ENCODE results near the gene CWC22. TPM values are rescaled to one million over a fixed set of nuclear protein-coding genes. Genes with fewer than 3 reads are reported as not detected.
A peak's percentile ranks its signal among the peaks of the same experiment; 100 is the strongest.

CWC22 gene
- polyA plus RNA-seq, 1 donor from 2014 or later: 16.0 TPM

- Histone ChIP-seq H2AFZ (ENCODE audit: low read depth, low read length) (no peak overlapping the region), H3K27ac (ENCODE audit: low read length) (no peak overlapping the region)
Measured at GRCh38 chr2:180010701-180011100, 3.6 kb upstream of the CWC22 start.

GRCh38 chr2:180006231-180006630 is 866 bp downstream of the CWC22 start:
- H2AFZ ChIP-seq (ENCODE audit: low read depth, low read length): peak overlapping the region; percentile 99
- peak overlapping the region; percentile 87 for H3K9ac ChIP-seq (ENCODE audit: low read length)
- H3K36me3 ChIP-seq (ENCODE audit: insufficient read depth, low read length): no peaks in the 10 kb centered on the region
- no peaks in the 10 kb centered on the region for H3K27me3 ChIP-seq (ENCODE audit: insufficient read depth, low read depth, low read length)
- H3K4me3 ChIP-seq (ENCODE audit: low read length): peak overlapping the region; percentile 85
- H3F3A ChIP-seq (ENCODE audit: insufficient read depth, low read length, poor library complexity, severe bottlenecking): no peaks in the 10 kb centered on the region
- no peaks in the 10 kb centered on the region for H4K20me1 ChIP-seq (ENCODE audit: insufficient read depth)
- H3K4me2 ChIP-seq (ENCODE audit: low read length): peak overlapping the region; percentile 97
- no peaks in the 10 kb centered on the region for H3K9me3 ChIP-seq (ENCODE audit: low read length)
- H3K79me2 ChIP-seq (replicated peaks; ENCODE audit: insufficient read depth, low read length): peaks cover 37% of the 10 kb centered on the region
- H3K9me2 ChIP-seq (ENCODE audit: insufficient read depth, low read length): no peaks in the 10 kb centered on the region
- peak overlapping the region; percentile 85 for H3K27ac ChIP-seq (ENCODE audit: low read length)
- TF ChIP-seq POLR2AphosphoS5 (IDR thresholded peaks at IDR 0.05) (no peak), EP300 (conservative IDR thresholded peaks at IDR 0.05; ENCODE audit: poor library complexity, severe bottlenecking) (no peak), CTCF (IDR thresholded peaks at IDR 0.05; ENCODE audit: poor library complexity, severe bottlenecking) (no peak), EZH2 (IDR thresholded peaks at IDR 0.05; ENCODE audit: borderline replicate concordance, insufficient read depth, low read length, poor library complexity, severe bottlenecking) (no peak), MXI1 (conservative IDR thresholded peaks at IDR 0.05; ENCODE audit: poor library complexity, severe bottlenecking) (no peak), RAD21 (conservative IDR thresholded peaks at IDR 0.05) (no peak), SMC3 (conservative IDR thresholded peaks at IDR 0.05; ENCODE audit: poor library complexity) (no peak), TAF1 (IDR thresholded peaks at IDR 0.05; ENCODE audit: low read depth) (no peak)

More at GRCh38 chr2:180010701-180011100, 3.6 kb upstream of the CWC22 start:
- H3K4me2 ChIP-seq (ENCODE audit: low read length): no peak overlapping the region
- no peaks in the 10 kb centered on the region for H3K36me3 ChIP-seq (ENCODE audit: insufficient read depth, low read length)
- peaks cover 10% of the 10 kb centered on the region for H3K79me2 ChIP-seq (replicated peaks; ENCODE audit: insufficient read depth, low read length)
- no peak overlapping the region for H3K9ac ChIP-seq (ENCODE audit: low read length)
- TF ChIP-seq RAD21 (conservative IDR thresholded peaks at IDR 0.05): no peak
- TF ChIP-seq EP300 (conservative IDR thresholded peaks at IDR 0.05; ENCODE audit: poor library complexity, severe bottlenecking): no peak
- TF ChIP-seq CTCF (IDR thresholded peaks at IDR 0.05; ENCODE audit: poor library complexity, severe bottlenecking): no peak
- TF ChIP-seq MXI1 (conservative IDR thresholded peaks at IDR 0.05; ENCODE audit: poor library complexity, severe bottlenecking): no peak
- TF ChIP-seq EZH2 (IDR thresholded peaks at IDR 0.05; ENCODE audit: borderline replicate concordance, insufficient read depth, low read length, poor library complexity, severe bottlenecking): no peak
- TF ChIP-seq SMC3 (conservative IDR thresholded peaks at IDR 0.05; ENCODE audit: poor library complexity): no peak
- TF ChIP-seq TAF1 (IDR thresholded peaks at IDR 0.05; ENCODE audit: low read depth): no peak
- TF ChIP-seq POLR2AphosphoS5 (IDR thresholded peaks at IDR 0.05): no peak
- TF ChIP-seq REST (IDR thresholded peaks at IDR 0.05; ENCODE audit: borderline replicate concordance): no peak
- H3K9me3 ChIP-seq (ENCODE audit: low read length): no peaks in the 10 kb centered on the region
- H3K27me3 ChIP-seq (ENCODE audit: insufficient read depth, low read depth, low read length): no peaks in the 10 kb centered on the region
- no peaks in the 10 kb centered on the region for H3K9me2 ChIP-seq (ENCODE audit: insufficient read depth, low read length)
- H3K4me3 ChIP-seq (ENCODE audit: low read length): no peak overlapping the region
- no peaks in the 10 kb centered on the region for H3F3A ChIP-seq (ENCODE audit: insufficient read depth, low read length, poor library complexity, severe bottlenecking)
- no peaks in the 10 kb centered on the region for H4K20me1 ChIP-seq (ENCODE audit: insufficient read depth)

Measured in neural cell (in vitro differentiated cells).